Activated CD4-positive, alpha-beta T cell treated with anti-CD3 and anti-CD28 coated beads, Interleukin-2, amount 10 ng/mL, durations not matched to agents 7 days and 5 days (primary cell): ENCODE measurements around the gene HNF4A. TPM values are rescaled to one million over a fixed set of nuclear protein-coding genes. Genes with fewer than 3 reads are reported as not detected.

ENCODE experiments used
- CTCF ChIA-PET: fragments of 350-600 bp; sonication (Branson Sonifier 250); formaldehyde crosslinking; loops from one replicate; lab custom pipeline; 2021; ENCODE audit warnings: antibody characterized with exemption; lab: Charles Lee
- POLR2A ChIA-PET: fragments of 350-600 bp; sonication (Branson Sonifier 250); formaldehyde crosslinking; loops from one replicate; lab custom pipeline; 2021; ENCODE audit warnings: antibody characterized with exemption; lab: Charles Lee
- DNase-seq: peaks from one replicate; pipeline ENCODE4 v3.0.0-alpha.2; 2020
- H3K27ac Mint-ChIP-seq: one replicate; pipeline ENCODE4 v1.8.0; 2021; ENCODE audit warnings: mild to moderate bottlenecking, moderate library complexity, mixed read lengths
- H3K27me3 Mint-ChIP-seq: one replicate; pipeline ENCODE4 v1.8.0; 2021; ENCODE audit warnings: mixed read lengths
- H3K36me3 Mint-ChIP-seq: one replicate; pipeline ENCODE4 v1.8.0; 2021; ENCODE audit warnings: low read depth, mixed read lengths
- H3K4me1 Mint-ChIP-seq: one replicate; pipeline ENCODE4 v1.8.0; 2021; ENCODE audit warnings: mixed read lengths
- H3K4me3 Mint-ChIP-seq: one replicate; pipeline ENCODE4 v1.8.0; 2021; ENCODE audit warnings: mild to moderate bottlenecking, moderate library complexity, mixed read lengths
- H3K9me3 Mint-ChIP-seq: one replicate; pipeline ENCODE4 v1.8.0; 2021; ENCODE audit warnings: mixed read lengths
- total RNA-seq, 2 experiments: library from RNA; stranded (reverse); gene quantifications; one replicate each; pipeline ENCODE4 v1.2.3, GENCODE V29; 2021

The HNF4A gene
- total RNA-seq, 2 experiments from 2014 or later: not detected

- no peak overlapping the region for H3K27ac Mint-ChIP-seq
- no peaks in the 10 kb centered on the region for H3K4me1 Mint-ChIP-seq
- H3K4me3 Mint-ChIP-seq: no peak overlapping the region
- DNase-seq: no peak
- ChIA-PET CTCF (no interaction called here), POLR2A (no interaction called here)
- no peaks in the 10 kb centered on the region for H3K9me3 Mint-ChIP-seq
- H3K36me3 Mint-ChIP-seq: no peaks in the 10 kb centered on the region
- H3K27me3 Mint-ChIP-seq: peaks cover 2% of the 10 kb centered on the region
Measured at GRCh38 chr20:44354979-44355497, 461 bp upstream of the HNF4A start.

GRCh38 chr20:44356353-44356723, 839 bp downstream of the HNF4A start:
- no peaks in the 10 kb centered on the region for H3K36me3 Mint-ChIP-seq

GRCh38 chr20:44357020-44357419, 1.5 kb downstream of the HNF4A start:
- no peaks in the 10 kb centered on the region for H3K9me3 Mint-ChIP-seq

More at GRCh38 chr20:44356353-44356723, 839 bp downstream of the HNF4A start:
- Mint-ChIP-seq H3K4me3 (no peak overlapping the region), H3K27me3 (peaks cover 6% of the 10 kb centered on the region), H3K9me3 (no peaks in the 10 kb centered on the region), H3K4me1 (no peaks in the 10 kb centered on the region), H3K27ac (no peak overlapping the region)
- CTCF ChIA-PET: no interaction called here
- POLR2A ChIA-PET: no interaction called here
- DNase-seq: no peak

GRCh38 chr20:44357555-44358125, 2.1 kb downstream of the HNF4A start:
- Mint-ChIP-seq H3K27me3 (peaks cover 6% of the 10 kb centered on the region), H3K36me3 (no peaks in the 10 kb centered on the region), H3K4me1 (no peaks in the 10 kb centered on the region), H3K9me3 (no peaks in the 10 kb centered on the region), H3K27ac (no peak overlapping the region), H3K4me3 (no peak overlapping the region)
- ChIA-PET POLR2A (interaction anchor here (0.6 kb wide), 1 partner anchor 43 kb away, joined by 3 read pairs; no protein-coding TSS in a partner anchor), CTCF (interaction anchor here (0.6 kb wide), 1 partner anchor 1683 kb away, joined by 5 read pairs; no protein-coding TSS in a partner anchor)
- DNase-seq: no peak

More at GRCh38 chr20:44357020-44357419, 1.5 kb downstream of the HNF4A start:
- Mint-ChIP-seq H3K4me1 (no peaks in the 10 kb centered on the region), H3K36me3 (no peaks in the 10 kb centered on the region), H3K27me3 (peaks cover 6% of the 10 kb centered on the region), H3K4me3 (no peak overlapping the region), H3K27ac (no peak overlapping the region)
- ChIA-PET CTCF (no interaction called here), POLR2A (no interaction called here)
- DNase-seq: no peak

- Mint-ChIP-seq H3K4me1 (no peaks in the 10 kb centered on the region), H3K9me3 (no peaks in the 10 kb centered on the region), H3K27me3 (peaks cover 6% of the 10 kb centered on the region), H3K4me3 (no peak overlapping the region), H3K36me3 (no peaks in the 10 kb centered on the region), H3K27ac (no peak overlapping the region)
- DNase-seq: no peak
- ChIA-PET CTCF (no interaction called here), POLR2A (no interaction called here)
Measured at GRCh38 chr20:44358776-44359175, 3.3 kb downstream of the HNF4A start.

GRCh38 chr20:44360221-44360620, 4.7 kb downstream of the HNF4A start:
- H3K27me3 Mint-ChIP-seq: peaks cover 6% of the 10 kb centered on the region
- CTCF ChIA-PET: no interaction called here
- no peaks in the 10 kb centered on the region for H3K4me1 Mint-ChIP-seq
- DNase-seq: no peak
- no peak overlapping the region for H3K4me3 Mint-ChIP-seq
- no peak overlapping the region for H3K27ac Mint-ChIP-seq
- H3K9me3 Mint-ChIP-seq: no peaks in the 10 kb centered on the region
- POLR2A ChIA-PET: no interaction called here
- no peaks in the 10 kb centered on the region for H3K36me3 Mint-ChIP-seq

GRCh38 chr20:44361021-44361420, 5.5 kb downstream of the HNF4A start:
- H3K27ac Mint-ChIP-seq: no peak overlapping the region
- ChIA-PET POLR2A (no interaction called here), CTCF (no interaction called here)
- H3K9me3 Mint-ChIP-seq: no peaks in the 10 kb centered on the region
- DNase-seq: no peak
- H3K4me1 Mint-ChIP-seq: no peaks in the 10 kb centered on the region
- H3K4me3 Mint-ChIP-seq: no peak overlapping the region
- H3K27me3 Mint-ChIP-seq: peaks cover 6% of the 10 kb centered on the region
- no peaks in the 10 kb centered on the region for H3K36me3 Mint-ChIP-seq

- ChIA-PET CTCF (no interaction called here), POLR2A (no interaction called here)
- Mint-ChIP-seq H3K4me1 (no peaks in the 10 kb centered on the region), H3K27ac (no peak overlapping the region), H3K4me3 (no peak overlapping the region), H3K27me3 (peaks cover 6% of the 10 kb centered on the region), H3K36me3 (no peaks in the 10 kb centered on the region), H3K9me3 (no peaks in the 10 kb centered on the region)
- DNase-seq: no peak
Measured at GRCh38 chr20:44362466-44362940, 7.0 kb downstream of the HNF4A start.

GRCh38 chr20:44364068-44364467, 8.6 kb downstream of the HNF4A start:
- ChIA-PET POLR2A (no interaction called here), CTCF (no interaction called here)
- Mint-ChIP-seq H3K9me3 (no peaks in the 10 kb centered on the region), H3K27ac (no peak overlapping the region), H3K36me3 (no peaks in the 10 kb centered on the region), H3K4me1 (no peaks in the 10 kb centered on the region), H3K4me3 (no peak overlapping the region), H3K27me3 (peaks cover 6% of the 10 kb centered on the region)
- no peak for DNase-seq

- no peak overlapping the region for H3K27ac Mint-ChIP-seq
- no peak for DNase-seq
- H3K36me3 Mint-ChIP-seq: no peaks in the 10 kb centered on the region
- H3K4me3 Mint-ChIP-seq: no peak overlapping the region
- ChIA-PET CTCF (no interaction called here), POLR2A (no interaction called here)
- no peaks in the 10 kb centered on the region for H3K9me3 Mint-ChIP-seq
- no peaks in the 10 kb centered on the region for H3K4me1 Mint-ChIP-seq
- H3K27me3 Mint-ChIP-seq: peaks cover 6% of the 10 kb centered on the region
Measured at GRCh38 chr20:44364780-44365179, 9.3 kb downstream of the HNF4A start.

GRCh38 chr20:44367746-44368145, 12.2 kb downstream of the HNF4A start:
- Mint-ChIP-seq H3K27ac (no peak overlapping the region), H3K36me3 (no peaks in the 10 kb centered on the region), H3K9me3 (no peaks in the 10 kb centered on the region), H3K27me3 (peaks cover 2% of the 10 kb centered on the region), H3K4me3 (no peak overlapping the region), H3K4me1 (no peaks in the 10 kb centered on the region)
- no peak for DNase-seq
- ChIA-PET CTCF (no interaction called here), POLR2A (no interaction called here)

- H3K27ac Mint-ChIP-seq: no peak overlapping the region
- no peaks in the 10 kb centered on the region for H3K36me3 Mint-ChIP-seq
- no peak overlapping the region for H3K4me3 Mint-ChIP-seq
- DNase-seq: no peak
- ChIA-PET CTCF (no interaction called here), POLR2A (no interaction called here)
- no peaks in the 10 kb centered on the region for H3K4me1 Mint-ChIP-seq
- H3K27me3 Mint-ChIP-seq: peaks cover 12% of the 10 kb centered on the region
- H3K9me3 Mint-ChIP-seq: no peaks in the 10 kb centered on the region
Measured at GRCh38 chr20:44370639-44371218, 15.2 kb downstream of the HNF4A start.

GRCh38 chr20:44382641-44383040, 27.1 kb downstream of the HNF4A start:
- Mint-ChIP-seq H3K4me3 (no peak overlapping the region), H3K27me3 (peaks cover 9% of the 10 kb centered on the region), H3K27ac (no peak overlapping the region), H3K9me3 (no peaks in the 10 kb centered on the region), H3K4me1 (peaks cover 2% of the 10 kb centered on the region), H3K36me3 (no peaks in the 10 kb centered on the region)
- DNase-seq: no peak
- CTCF ChIA-PET: interaction anchor here (1.5 kb wide), 1 partner anchor 164 kb away, joined by 4 read pairs; no protein-coding TSS in a partner anchor
- POLR2A ChIA-PET: no interaction called here
